Smooth muscle cell of trachea (primary cell): ENCODE results near the gene BTAF1. TPM values are rescaled to one million over a fixed set of nuclear protein-coding genes. Genes with fewer than 3 reads are reported as not detected.

ENCODE experiments used
- total RNA-seq: library from RNA; depleted of rRNA; stranded (reverse); fragments of >200 nt; gene quantifications from 2 replicates; pipeline ENCODE4 v1.2.1, GENCODE V29; 2014

BTAF1 gene
- total RNA-seq, result 42.7 and 54.0 TPM in 2 replicates

GRCh38 chr10:91923371-91924211, at the start of gene BTAF1:
Gene BTAF1, plus strand, starts transcription at chr10:91923770. Its CDS starts 307 bp downstream, at chr10:91924077.

GRCh38 chr10:91909117-91909677, 14.4 kb upstream of the BTAF1 start, which contains the start of gene FGFBP3:
Gene FGFBP3, minus strand, starts transcription at chr10:91909486. Its CDS starts 517 bp downstream, at chr10:91908969.

Other genes with a start within 250 kb of the BTAF1 start
- 56.0 and 58.2 TPM in 2 replicates for gene TNKS2, start 125.3 kb upstream of the BTAF1 start, total RNA-seq
- gene FGFBP3, start 14.3 kb upstream of the BTAF1 start, total RNA-seq, result 0.44 and 0.50 TPM in 2 replicates